ENCODE measurements around the gene HSPA13.
"Not testable (repeated sequence)": the region's sequence is repeated elsewhere in the genome, so short reads cannot be mapped to it uniquely, and the experiment has no call there.

Gene HSPA13

GRCh38 chr21:14382835-14383595 lies at the start of gene HSPA13:
Gene HSPA13 (minus strand): TSS chr21:14383146. CDS start chr21:14383119, 27 bp downstream.
- DNase-seq: peak; percentile 100

- no peak for DNase-seq
Observed at GRCh38 chr21:14418920-14419319, 36.0 kb upstream of the HSPA13 start.

- DNase-seq: no peak
Observed at GRCh38 chr21:14414932-14415508, 32.1 kb upstream of the HSPA13 start.

GRCh38 chr21:14405962-14406361 lies 23.0 kb upstream of the HSPA13 start:
- no peak for DNase-seq

- no peak for DNase-seq
Observed at GRCh38 chr21:14405225-14405624, 22.3 kb upstream of the HSPA13 start.

- no peak for DNase-seq
Observed at GRCh38 chr21:14403681-14404318, 20.9 kb upstream of the HSPA13 start.

- DNase-seq: no peak
Observed at GRCh38 chr21:14401217-14401616, 18.3 kb upstream of the HSPA13 start.

GRCh38 chr21:14388282-14388681 lies 5.3 kb upstream of the HSPA13 start:
- no peak for DNase-seq

GRCh38 chr21:14384453-14384852 lies 1.5 kb upstream of the HSPA13 start:
- DNase-seq: no peak

- no peak for DNase-seq
Observed at GRCh38 chr21:14383596-14384180, 742 bp upstream of the HSPA13 start.

GRCh38 chr21:14382486-14382834 lies 486 bp downstream of the HSPA13 start:
- no peak for DNase-seq

- no peak for DNase-seq
Observed at GRCh38 chr21:14376854-14377253, 6.1 kb downstream of the HSPA13 start.

GRCh38 chr21:14366998-14367397 lies 15.9 kb downstream of the HSPA13 start:
- DNase-seq: no peak

- no peak for DNase-seq
Observed at GRCh38 chr21:14361958-14362357, 21.0 kb downstream of the HSPA13 start.

- DNase-seq: no peak
Observed at GRCh38 chr21:14358775-14359174, 24.2 kb downstream of the HSPA13 start.

- DNase-seq: no peak
Observed at GRCh38 chr21:14356746-14357145, 26.2 kb downstream of the HSPA13 start.

- DNase-seq: no peak
Observed at GRCh38 chr21:14354515-14354914, 28.4 kb downstream of the HSPA13 start.

GRCh38 chr21:14353726-14354125 lies 29.2 kb downstream of the HSPA13 start:
- DNase-seq: no peak

GRCh38 chr21:14353231-14353630 lies 29.7 kb downstream of the HSPA13 start:
- DNase-seq: no peak

- not testable (repeated sequence) for DNase-seq
Observed at GRCh38 chr21:14327346-14327745, 55.6 kb downstream of the HSPA13 start.

- no peak for DNase-seq
Observed at GRCh38 chr21:14325595-14325994, 57.4 kb downstream of the HSPA13 start.

Measured in CD4-positive, alpha-beta T cell treated with Interferon gamma for 1 hour (primary cell).